K562 (cell line): ENCODE measurements around the gene RETREG2. TPM values are rescaled to one million over a fixed set of nuclear protein-coding genes. Genes with fewer than 3 reads are reported as not detected.

Source experiments
- CCAR2 ChIP-seq: fragments of 200-400 bp; formaldehyde crosslinking; IDR thresholded peaks from 2 replicates; pipeline ENCODE4 v1.6.1; 2017; ENCODE audit warnings: mild to moderate bottlenecking, low read depth, low read length
- CREB1 ChIP-seq, 2 experiments: sonication (generic) in 1 of 2; formaldehyde crosslinking in 1 of 2; IDR thresholded peaks; 2 replicates each; pipeline versions ENCODE4 v1.6.1 to v1.8.0; 2012 to 2022; ENCODE audit warnings: inconsistent platforms in 1 of 2, mild to moderate bottlenecking in 1 of 2, missing genetic modification reagents in 1 of 2, moderate library complexity in 1 of 2
- DNMT1 ChIP-seq: fragments of 450-650 bp; IDR thresholded peaks from 2 replicates; pipeline ENCODE4 v1.6.1; 2016; ENCODE audit warnings: antibody characterized with exemption, mild to moderate bottlenecking
- GTF2B ChIP-seq: IDR thresholded peaks from 2 replicates; pipeline ENCODE4 v1.6.1; 2011; ENCODE audit not compliant: insufficient read length; ENCODE audit errors: extremely low read depth
- HDGF ChIP-seq: fragments of 450-650 bp; IDR thresholded peaks from 2 replicates; pipeline ENCODE4 v1.6.1; 2016
- MYBL2 ChIP-seq, 2 experiments: fragments of 450-650 bp in 1 of 2; sonication (generic) in 1 of 2; formaldehyde crosslinking in 1 of 2; IDR thresholded peaks; 2 replicates each; pipeline versions ENCODE4 v1.6.1 to v1.8.1; 2017 to 2022; ENCODE audit warnings: borderline replicate concordance in 1 of 2, inconsistent platforms in 1 of 2, low read depth in 1 of 2, mild to moderate bottlenecking in 1 of 2, missing genetic modification reagents in 1 of 2, moderate library complexity in 1 of 2
- NFIX ChIP-seq: fragments of 250-450 bp; sonication (Bioruptor Pico); IDR thresholded peaks from 2 replicates; pipeline ENCODE4 v1.4.0; 2020; ENCODE audit warnings: low read depth, mild to moderate bottlenecking, moderate library complexity
- PRDM10 ChIP-seq: fragments of 450-650 bp; IDR thresholded peaks from 2 replicates; pipeline ENCODE4 v1.6.1; 2018; ENCODE audit not compliant: partially characterized antibody
- ZBTB34 ChIP-seq: fragments of 250-450 bp; sonication (Bioruptor Pico); IDR thresholded peaks from 2 replicates; pipeline ENCODE4 v1.8.0; 2021; ENCODE audit warnings: mild to moderate bottlenecking, moderate library complexity
- ZNF12 ChIP-seq: sonication (generic); formaldehyde crosslinking; IDR thresholded peaks from 2 replicates; pipeline ENCODE4 v1.4.0; 2020; ENCODE audit warnings: mild to moderate bottlenecking, missing genetic modification reagents
- ZNF175 ChIP-seq: fragments of 200-800 bp; sonication (Bioruptor generic); IDR thresholded peaks from 2 replicates; pipeline ENCODE4 v1.6.1; 2016; ENCODE audit warnings: low read depth, mild to moderate bottlenecking, missing genetic modification characterization, missing compliant biosample characterization
- ZSCAN32 ChIP-seq: fragments of 450-650 bp; formaldehyde crosslinking; IDR thresholded peaks from 2 replicates; pipeline ENCODE4 v1.4.0; 2020; ENCODE audit warnings: mild to moderate bottlenecking, moderate library complexity
- polyA plus RNA-seq, 8 experiments: library from polyadenylated mRNA; depleted of rRNA in 4 of 8; stranded (reverse) in 5 of 8; unstranded in 3 of 8; fragments of >200 nt; fragmentation: Nextera tagmentation in 2 of 8; fragmentation: Illumina TruSeq in 1 of 8; extraction: Ambion mirVana in 2 of 8; extraction: Trizol in 1 of 8; gene quantifications; 2 replicates each; pipeline versions ENCODE4 v1.2.1 to v1.2.3, GENCODE V29; 2011 to 2014; ENCODE audit warnings: inconsistent platforms in 1 of 8, missing spikeins in 1 of 8
- total RNA-seq, 7 experiments: library from RNA; depleted of rRNA in 6 of 7; stranded (reverse); fragments of >200 nt in 6 of 7; fragmentation: Illumina TruSeq in 2 of 7; extraction: Trizol in 2 of 7; gene quantifications; 2 replicates each; pipeline versions ENCODE4 v1.2.1 to v1.2.3, GENCODE V29; 2011 to 2021; ENCODE audit warnings: low replicate concordance in 1 of 7
- TF ChIP-seq, protein P1 (sequence below): sonication (generic); formaldehyde crosslinking; IDR thresholded peaks from 2 replicates; pipeline ENCODE4 v1.9.0; 2022; ENCODE audit warnings: mild to moderate bottlenecking, missing genetic modification reagents
- TF ChIP-seq, protein P2 (sequence below): sonication (generic); formaldehyde crosslinking; IDR thresholded peaks from 2 replicates; pipeline ENCODE4 v1.8.0; 2022; ENCODE audit warnings: mild to moderate bottlenecking, missing genetic modification reagents

RETREG2 gene
- total and polyA plus RNA-seq, 9 of the 15 experiments (the other 6 are each of a cell fraction or from before 2014, with no cell fraction given) = 4.9 to 40.1 (median 19.2) TPM

DNA sequence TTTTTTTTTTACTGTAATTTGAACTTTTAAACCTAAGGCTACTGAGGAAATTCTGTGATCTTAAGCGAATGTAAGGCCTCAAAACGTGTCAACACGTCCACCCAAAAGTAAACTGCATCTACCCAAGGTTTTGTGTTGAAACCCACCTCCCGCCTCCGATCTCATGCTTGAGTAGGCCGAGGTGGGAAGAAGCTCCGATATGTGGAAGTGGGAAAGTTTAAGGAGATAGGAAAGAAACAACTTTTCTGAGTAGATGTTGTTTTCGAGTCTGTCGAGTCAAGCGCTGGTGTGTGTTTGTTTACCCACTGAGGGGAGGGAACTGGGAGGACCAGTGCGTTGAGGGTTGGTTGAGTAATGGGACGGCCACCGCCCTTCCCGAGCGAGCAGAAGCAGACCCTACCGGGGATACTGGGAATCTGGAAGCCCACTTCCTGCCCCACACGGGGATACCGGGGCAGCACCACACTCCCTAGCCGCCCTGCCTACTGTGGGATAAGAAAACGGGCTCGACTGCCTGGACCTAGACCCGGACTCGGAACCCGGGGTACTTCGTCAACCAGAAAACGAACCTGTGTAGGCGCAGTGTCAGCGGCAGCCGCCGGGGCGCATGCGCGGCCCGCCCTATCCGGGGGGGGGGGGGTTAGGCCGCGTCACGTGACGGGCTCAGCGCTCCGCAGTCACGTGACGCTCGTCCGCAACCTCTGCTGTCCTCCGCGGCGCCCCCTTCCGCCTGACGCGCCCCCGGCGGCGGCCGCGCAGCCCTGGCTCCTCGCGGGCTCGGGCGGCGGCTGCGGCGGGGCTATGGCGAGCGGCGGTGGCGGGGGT lies at the start of gene RETREG2 (continued):
- TF ChIP-seq, protein P1, sequence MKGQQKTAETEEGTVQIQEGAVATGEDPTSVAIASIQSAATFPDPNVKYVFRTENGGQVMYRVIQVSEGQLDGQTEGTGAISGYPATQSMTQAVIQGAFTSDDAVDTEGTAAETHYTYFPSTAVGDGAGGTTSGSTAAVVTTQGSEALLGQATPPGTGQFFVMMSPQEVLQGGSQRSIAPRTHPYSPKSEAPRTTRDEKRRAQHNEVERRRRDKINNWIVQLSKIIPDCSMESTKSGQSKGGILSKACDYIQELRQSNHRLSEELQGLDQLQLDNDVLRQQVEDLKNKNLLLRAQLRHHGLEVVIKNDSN (CRISPR knock-in tag) = peak; percentile 95
- TF ChIP-seq PRDM10 = no peak
- no peak for TF ChIP-seq ZBTB34 (CRISPR knock-in tag)
- no peak for TF ChIP-seq ZSCAN32 (CRISPR knock-in tag)
- TF ChIP-seq HDGF = no peak
- TF ChIP-seq ZNF175 = no peak
- TF ChIP-seq CREB1 (IDR thresholded peaks at IDR 0.05) = 0 out of 2 replicates have a peak, but pooled peaks have one; percentile 40
- TF ChIP-seq CREB1 (CRISPR knock-in tag; IDR thresholded peaks at IDR 0.05) = peak; percentile 22; the same call in 1 of the 2 replicates
- TF ChIP-seq ZNF12 = no peak
- TF ChIP-seq GTF2B = no peak
- TF ChIP-seq CCAR2 = no peak
- no peak for TF ChIP-seq DNMT1
- no peak for TF ChIP-seq MYBL2 (IDR thresholded peaks at IDR 0.05; ENCODE audit: low read depth)
- TF ChIP-seq MYBL2 (CRISPR knock-in tag; IDR thresholded peaks at IDR 0.05; ENCODE audit: borderline replicate concordance) = no peak
- TF ChIP-seq, protein P2, sequence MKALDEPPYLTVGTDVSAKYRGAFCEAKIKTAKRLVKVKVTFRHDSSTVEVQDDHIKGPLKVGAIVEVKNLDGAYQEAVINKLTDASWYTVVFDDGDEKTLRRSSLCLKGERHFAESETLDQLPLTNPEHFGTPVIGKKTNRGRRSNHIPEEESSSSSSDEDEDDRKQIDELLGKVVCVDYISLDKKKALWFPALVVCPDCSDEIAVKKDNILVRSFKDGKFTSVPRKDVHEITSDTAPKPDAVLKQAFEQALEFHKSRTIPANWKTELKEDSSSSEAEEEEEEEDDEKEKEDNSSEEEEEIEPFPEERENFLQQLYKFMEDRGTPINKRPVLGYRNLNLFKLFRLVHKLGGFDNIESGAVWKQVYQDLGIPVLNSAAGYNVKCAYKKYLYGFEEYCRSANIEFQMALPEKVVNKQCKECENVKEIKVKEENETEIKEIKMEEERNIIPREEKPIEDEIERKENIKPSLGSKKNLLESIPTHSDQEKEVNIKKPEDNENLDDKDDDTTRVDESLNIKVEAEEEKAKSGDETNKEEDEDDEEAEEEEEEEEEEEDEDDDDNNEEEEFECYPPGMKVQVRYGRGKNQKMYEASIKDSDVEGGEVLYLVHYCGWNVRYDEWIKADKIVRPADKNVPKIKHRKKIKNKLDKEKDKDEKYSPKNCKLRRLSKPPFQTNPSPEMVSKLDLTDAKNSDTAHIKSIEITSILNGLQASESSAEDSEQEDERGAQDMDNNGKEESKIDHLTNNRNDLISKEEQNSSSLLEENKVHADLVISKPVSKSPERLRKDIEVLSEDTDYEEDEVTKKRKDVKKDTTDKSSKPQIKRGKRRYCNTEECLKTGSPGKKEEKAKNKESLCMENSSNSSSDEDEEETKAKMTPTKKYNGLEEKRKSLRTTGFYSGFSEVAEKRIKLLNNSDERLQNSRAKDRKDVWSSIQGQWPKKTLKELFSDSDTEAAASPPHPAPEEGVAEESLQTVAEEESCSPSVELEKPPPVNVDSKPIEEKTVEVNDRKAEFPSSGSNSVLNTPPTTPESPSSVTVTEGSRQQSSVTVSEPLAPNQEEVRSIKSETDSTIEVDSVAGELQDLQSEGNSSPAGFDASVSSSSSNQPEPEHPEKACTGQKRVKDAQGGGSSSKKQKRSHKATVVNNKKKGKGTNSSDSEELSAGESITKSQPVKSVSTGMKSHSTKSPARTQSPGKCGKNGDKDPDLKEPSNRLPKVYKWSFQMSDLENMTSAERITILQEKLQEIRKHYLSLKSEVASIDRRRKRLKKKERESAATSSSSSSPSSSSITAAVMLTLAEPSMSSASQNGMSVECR (CRISPR knock-in tag) = peak; percentile 65; the same call in 1 of the 2 replicates
- no peak for TF ChIP-seq NFIX
